ENCODE data around the gene HEATR9. TPM values are rescaled to one million over a fixed set of nuclear protein-coding genes. Genes with fewer than 3 reads are reported as not detected.

HEATR9 gene
- not detected in 2 replicates for total RNA-seq (ENCODE audit: low replicate concordance)

GRCh38 chr17:35868737-35869136 is at the start of gene HEATR9:
Gene HEATR9 (minus strand): TSS chr17:35868891. CDS start chr17:35868742, 149 bp downstream.
- H3K27me3 Mint-ChIP-seq (ENCODE audit: insufficient read depth, low read depth), result peaks cover 5% of the 10 kb centered on the region
- Histone ChIP-seq H3K4me3 (no peak within 1 kb of the TSS), H4K20me1 (ENCODE audit: low read depth) (no peaks in the 10 kb centered on the region), H2AFZ (replicated peaks) (no peak within 1 kb of the TSS), H3K4me2 (no peak within 1 kb of the TSS), H3K27me3 (no peaks in the 10 kb centered on the region), H3K27ac (no peak within 1 kb of the TSS), H3K4me1 (no peaks in the 10 kb centered on the region), H3K9ac (no peak within 1 kb of the TSS), H3K36me3 (no peaks in the 10 kb centered on the region), H3F3A (ENCODE audit: low read depth) (no peaks in the 10 kb centered on the region), H3K79me2 (ENCODE audit: low read depth) (no peaks in the 10 kb centered on the region), H3K9me3 (ENCODE audit: low read depth) (no peaks in the 10 kb centered on the region)
- H3K9me3 Mint-ChIP-seq, result no peaks in the 10 kb centered on the region
- no peak for TF ChIP-seq EZH2phosphoT487 (IDR thresholded peaks at IDR 0.05)
- no peak for TF ChIP-seq CTCF (IDR thresholded peaks at IDR 0.05)
- TF ChIP-seq EZH2 (IDR thresholded peaks at IDR 0.05), result no peak
- DNase-seq (ENCODE audit: low spot score), result no peak
- H3K4me1 Mint-ChIP-seq, result no peaks in the 10 kb centered on the region
- H3K27ac Mint-ChIP-seq, result no peak within 1 kb of the TSS
- no peak within 1 kb of the TSS for H3K4me3 Mint-ChIP-seq
- no peaks in the 10 kb centered on the region for H3K36me3 Mint-ChIP-seq

- peaks cover 29% of the 10 kb centered on the region for H3K9me3 Mint-ChIP-seq
- TF ChIP-seq CTCF (IDR thresholded peaks at IDR 0.05) (no peak), EZH2 (IDR thresholded peaks at IDR 0.05) (no peak), EZH2phosphoT487 (IDR thresholded peaks at IDR 0.05) (no peak)
- DNase-seq (ENCODE audit: low spot score), result no peak
- Histone ChIP-seq H2AFZ (replicated peaks) (no peak overlapping the region), H3K27me3 (no peaks in the 10 kb centered on the region), H3K9me3 (ENCODE audit: low read depth) (no peaks in the 10 kb centered on the region), H4K20me1 (ENCODE audit: low read depth) (no peaks in the 10 kb centered on the region), H3K79me2 (ENCODE audit: low read depth) (no peaks in the 10 kb centered on the region), H3K4me2 (no peak overlapping the region), H3F3A (ENCODE audit: low read depth) (peaks cover 3% of the 10 kb centered on the region), H3K27ac (no peak overlapping the region), H3K4me3 (no peak overlapping the region), H3K36me3 (peaks cover 6% of the 10 kb centered on the region), H3K9ac (no peak overlapping the region), H3K4me1 (no peaks in the 10 kb centered on the region)
- H3K36me3 Mint-ChIP-seq, result peaks cover 19% of the 10 kb centered on the region
- H3K27ac Mint-ChIP-seq, result no peak overlapping the region
- H3K4me1 Mint-ChIP-seq, result peaks cover 11% of the 10 kb centered on the region
- H3K4me3 Mint-ChIP-seq, result no peak overlapping the region
- H3K27me3 Mint-ChIP-seq (ENCODE audit: insufficient read depth, low read depth), result peaks cover 3% of the 10 kb centered on the region
These were observed 49.0 kb upstream of the HEATR9 start for GRCh38 chr17:35917519-35918213.

DNA sequence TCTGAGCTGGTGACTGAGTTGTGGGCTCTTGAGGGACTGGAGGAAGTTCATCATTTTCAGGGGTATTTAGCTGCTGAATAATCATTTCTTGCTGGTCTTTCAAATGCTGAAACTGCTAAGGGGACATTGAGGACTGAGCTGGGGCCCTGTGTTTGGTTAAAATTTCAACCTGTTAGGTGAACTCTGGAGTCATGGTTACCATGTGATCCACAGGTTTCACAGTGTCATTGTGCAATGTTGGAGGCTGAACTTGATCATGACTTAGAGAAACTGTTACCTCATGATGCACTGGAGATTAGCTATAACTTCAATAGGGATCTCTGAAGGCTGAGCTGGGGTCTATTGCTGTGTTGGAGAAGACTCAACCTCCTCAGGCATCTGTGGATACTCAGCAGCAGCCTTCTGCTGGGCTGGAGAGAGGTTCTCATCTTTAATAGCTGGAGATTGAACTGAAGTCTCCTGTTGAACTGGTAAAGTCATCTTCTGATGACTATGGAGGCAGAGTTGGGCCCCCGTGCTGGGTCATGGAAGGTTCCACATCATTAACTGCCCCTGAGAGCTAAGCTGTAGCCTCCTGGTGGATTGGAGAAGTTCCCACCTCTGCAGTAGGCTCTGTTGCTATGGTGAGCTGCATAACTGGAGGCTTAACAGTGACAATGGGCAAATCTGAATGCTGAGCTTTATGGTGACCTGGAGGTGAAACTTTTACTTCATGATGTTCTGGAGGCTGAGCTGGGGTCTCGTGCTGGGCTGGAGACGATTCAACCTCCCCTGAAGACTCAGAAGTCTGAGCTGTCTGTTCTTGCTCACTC is 46.7 kb upstream of the HEATR9 start:
- Histone ChIP-seq H3K4me1 (no peaks in the 10 kb centered on the region), H3F3A (ENCODE audit: low read depth) (no peaks in the 10 kb centered on the region), H3K79me2 (ENCODE audit: low read depth) (no peaks in the 10 kb centered on the region), H3K36me3 (no peaks in the 10 kb centered on the region), H3K4me3 (no peak overlapping the region), H3K9me3 (ENCODE audit: low read depth) (no peaks in the 10 kb centered on the region), H2AFZ (replicated peaks) (no peak overlapping the region), H3K9ac (no peak overlapping the region), H4K20me1 (ENCODE audit: low read depth) (no peaks in the 10 kb centered on the region), H3K27me3 (no peaks in the 10 kb centered on the region), H3K4me2 (no peak overlapping the region), H3K27ac (no peak overlapping the region)
- H3K36me3 Mint-ChIP-seq, result peaks cover 10% of the 10 kb centered on the region
- H3K4me3 Mint-ChIP-seq, result no peak overlapping the region
- TF ChIP-seq CTCF (IDR thresholded peaks at IDR 0.05), result no peak
- no peak for TF ChIP-seq EZH2phosphoT487 (IDR thresholded peaks at IDR 0.05)
- no peak for TF ChIP-seq EZH2 (IDR thresholded peaks at IDR 0.05)
- peaks cover 3% of the 10 kb centered on the region for H3K27me3 Mint-ChIP-seq (ENCODE audit: insufficient read depth, low read depth)
- H3K27ac Mint-ChIP-seq, result no peak overlapping the region
- H3K9me3 Mint-ChIP-seq, result peaks cover 29% of the 10 kb centered on the region
- no peak for DNase-seq (ENCODE audit: low spot score)
- H3K4me1 Mint-ChIP-seq, result peaks cover 11% of the 10 kb centered on the region

Data from neural progenitor cell (in vitro differentiated cells).